OCI-LY1 (cell line): ENCODE measurements around the gene DDX49.

ENCODE experiments used
- H2AFZ ChIP-seq: fragments of 200-600 bp; sonication (generic), shearing (Covaris generic); 2 replicates; pipeline ENCODE4 v1.6.0; 2014; ENCODE audit warnings: antibody characterized with exemption, mild to moderate bottlenecking, low read length
- H3F3A ChIP-seq: fragments of 200-600 bp; sonication (generic), shearing (Covaris generic); 2 replicates; pipeline ENCODE4 v1.6.0; 2014; ENCODE audit warnings: mild to moderate bottlenecking, antibody characterized with exemption, low read length, moderate library complexity; ENCODE audit not compliant: insufficient read depth
- H3K27ac ChIP-seq: fragments of 200-600 bp; sonication (generic); 2 replicates; pipeline ENCODE4 v1.5.1; 2014; ENCODE audit warnings: low read length, mixed run types, mild to moderate bottlenecking, low read depth; ENCODE audit not compliant: poor library complexity, severe bottlenecking
- H3K27me3 ChIP-seq: fragments of 200-600 bp; sonication (generic); 2 replicates; pipeline ENCODE4 v1.6.0; 2014; ENCODE audit warnings: antibody characterized with exemption, mild to moderate bottlenecking, low read length, moderate library complexity; ENCODE audit not compliant: insufficient read depth
- H3K36me3 ChIP-seq: fragments of 200-600 bp; sonication (generic); 2 replicates; pipeline ENCODE4 v1.6.1; 2014; ENCODE audit warnings: mild to moderate bottlenecking, antibody characterized with exemption, low read length, moderate library complexity, mixed read lengths; ENCODE audit not compliant: insufficient read depth
- H3K4me1 ChIP-seq: fragments of 200-600 bp; sonication (generic); 2 replicates; pipeline ENCODE4 v1.5.1; 2014; ENCODE audit warnings: mild to moderate bottlenecking, low read length, moderate library complexity; ENCODE audit not compliant: insufficient read depth, severe bottlenecking
- H3K4me2 ChIP-seq: fragments of 200-600 bp; sonication (generic), shearing (Covaris generic); 2 replicates; pipeline ENCODE4 v1.6.1; 2014; ENCODE audit warnings: low read length
- H3K4me3 ChIP-seq: fragments of 200-600 bp; sonication (generic); 2 replicates; pipeline ENCODE4 v1.5.1; 2014; ENCODE audit warnings: low read length, low read depth, mild to moderate bottlenecking, mixed read lengths; ENCODE audit not compliant: poor library complexity, severe bottlenecking
- H3K79me2 ChIP-seq: fragments of 200-600 bp; shearing (Covaris generic); 2 replicates; pipeline ENCODE4 v1.6.1; 2016; ENCODE audit warnings: mixed run types, low read length, mixed read lengths; ENCODE audit not compliant: insufficient read depth
- H3K9ac ChIP-seq: fragments of 200-600 bp; sonication (generic), shearing (Covaris generic); 2 replicates; pipeline ENCODE4 v1.6.1; 2014; ENCODE audit warnings: mild to moderate bottlenecking, low read length, mixed read lengths
- H3K9me2 ChIP-seq: fragments of 200-600 bp; sonication (generic), shearing (Covaris generic); 2 replicates; pipeline ENCODE4 v1.6.1; 2014; ENCODE audit warnings: low read depth, mild to moderate bottlenecking, low read length, mixed read lengths
- H3K9me3 ChIP-seq: fragments of 200-600 bp; shearing (Covaris generic); 2 replicates; pipeline ENCODE4 v1.6.1; 2014; ENCODE audit warnings: low read length, mixed read lengths
- H4K20me1 ChIP-seq: fragments of 200-600 bp; sonication (generic), shearing (Covaris generic); 2 replicates; pipeline ENCODE4 v1.6.0; 2016; ENCODE audit warnings: mild to moderate bottlenecking, low read length; ENCODE audit not compliant: insufficient read depth
- EZH2 ChIP-seq: fragments of 200-600 bp; sonication (generic), shearing (Covaris generic); IDR thresholded peaks from 2 replicates; pipeline ENCODE4 v1.8.0; 2017; ENCODE audit warnings: borderline replicate concordance, mixed run types, mild to moderate bottlenecking, antibody characterized with exemption, low read length, moderate library complexity, mixed read lengths
- TF ChIP-seq, protein P1 (sequence below): fragments of 200-600 bp; sonication (generic), shearing (Covaris generic); IDR thresholded peaks from 2 replicates; pipeline ENCODE4 v1.5.1; 2017; ENCODE audit warnings: mild to moderate bottlenecking, antibody characterized with exemption, low read length, moderate library complexity, mixed read lengths

Gene DDX49

DNA sequence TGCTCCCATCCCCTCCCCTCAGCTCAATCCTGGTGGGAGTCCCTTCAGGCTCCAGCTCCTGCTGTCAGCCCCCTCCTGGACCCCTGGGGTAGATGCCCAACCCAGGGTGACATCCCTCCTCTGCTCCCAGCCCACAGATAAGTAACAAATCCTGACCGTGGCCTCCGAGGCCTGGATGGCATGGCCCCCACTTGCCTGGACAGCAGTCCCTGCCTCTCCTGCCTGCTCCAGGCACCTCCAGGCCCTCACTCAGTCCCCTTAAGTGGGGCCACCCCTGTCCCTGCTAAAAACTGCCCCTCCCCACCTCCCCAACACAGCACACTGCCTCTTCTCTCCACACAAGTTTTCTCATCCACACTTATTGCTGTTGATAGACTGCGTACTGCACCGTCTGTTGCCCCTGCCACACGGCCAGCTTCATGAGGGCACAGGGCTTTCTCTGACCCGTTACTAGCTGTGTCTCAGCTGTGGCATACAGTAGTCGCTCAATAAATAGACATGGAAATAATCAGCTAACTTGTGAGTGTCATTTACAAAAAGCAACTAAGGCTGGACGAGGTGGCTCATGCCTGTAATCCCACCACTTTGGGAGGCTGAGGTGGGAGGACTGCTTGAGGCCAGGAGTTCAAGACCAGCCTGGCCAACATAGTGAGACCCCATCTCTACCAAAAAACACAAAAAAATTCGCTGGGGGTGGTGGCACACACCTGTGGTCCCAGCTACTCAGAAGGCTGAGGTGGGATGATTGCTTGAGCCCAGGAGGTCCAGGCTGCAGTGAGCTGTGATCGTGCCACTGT lies 29.4 kb upstream of the DDX49 start:
- Histone ChIP-seq H3K4me3 (no peak overlapping the region), H3K79me2 (no peaks in the 10 kb centered on the region), H3K27ac (no peak overlapping the region), H2AFZ (no peak overlapping the region), H3K9me3 (no peaks in the 10 kb centered on the region), H3K27me3 (peaks cover 8% of the 10 kb centered on the region), H3K9ac (no peak overlapping the region), H4K20me1 (no peaks in the 10 kb centered on the region), H3F3A (no peaks in the 10 kb centered on the region), H3K4me1 (no peaks in the 10 kb centered on the region), H3K36me3 (no peaks in the 10 kb centered on the region), H3K9me2 (no peaks in the 10 kb centered on the region), H3K4me2 (no peak overlapping the region)
- TF ChIP-seq, protein P1, sequence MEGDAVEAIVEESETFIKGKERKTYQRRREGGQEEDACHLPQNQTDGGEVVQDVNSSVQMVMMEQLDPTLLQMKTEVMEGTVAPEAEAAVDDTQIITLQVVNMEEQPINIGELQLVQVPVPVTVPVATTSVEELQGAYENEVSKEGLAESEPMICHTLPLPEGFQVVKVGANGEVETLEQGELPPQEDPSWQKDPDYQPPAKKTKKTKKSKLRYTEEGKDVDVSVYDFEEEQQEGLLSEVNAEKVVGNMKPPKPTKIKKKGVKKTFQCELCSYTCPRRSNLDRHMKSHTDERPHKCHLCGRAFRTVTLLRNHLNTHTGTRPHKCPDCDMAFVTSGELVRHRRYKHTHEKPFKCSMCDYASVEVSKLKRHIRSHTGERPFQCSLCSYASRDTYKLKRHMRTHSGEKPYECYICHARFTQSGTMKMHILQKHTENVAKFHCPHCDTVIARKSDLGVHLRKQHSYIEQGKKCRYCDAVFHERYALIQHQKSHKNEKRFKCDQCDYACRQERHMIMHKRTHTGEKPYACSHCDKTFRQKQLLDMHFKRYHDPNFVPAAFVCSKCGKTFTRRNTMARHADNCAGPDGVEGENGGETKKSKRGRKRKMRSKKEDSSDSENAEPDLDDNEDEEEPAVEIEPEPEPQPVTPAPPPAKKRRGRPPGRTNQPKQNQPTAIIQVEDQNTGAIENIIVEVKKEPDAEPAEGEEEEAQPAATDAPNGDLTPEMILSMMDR, result no peak

DNA sequence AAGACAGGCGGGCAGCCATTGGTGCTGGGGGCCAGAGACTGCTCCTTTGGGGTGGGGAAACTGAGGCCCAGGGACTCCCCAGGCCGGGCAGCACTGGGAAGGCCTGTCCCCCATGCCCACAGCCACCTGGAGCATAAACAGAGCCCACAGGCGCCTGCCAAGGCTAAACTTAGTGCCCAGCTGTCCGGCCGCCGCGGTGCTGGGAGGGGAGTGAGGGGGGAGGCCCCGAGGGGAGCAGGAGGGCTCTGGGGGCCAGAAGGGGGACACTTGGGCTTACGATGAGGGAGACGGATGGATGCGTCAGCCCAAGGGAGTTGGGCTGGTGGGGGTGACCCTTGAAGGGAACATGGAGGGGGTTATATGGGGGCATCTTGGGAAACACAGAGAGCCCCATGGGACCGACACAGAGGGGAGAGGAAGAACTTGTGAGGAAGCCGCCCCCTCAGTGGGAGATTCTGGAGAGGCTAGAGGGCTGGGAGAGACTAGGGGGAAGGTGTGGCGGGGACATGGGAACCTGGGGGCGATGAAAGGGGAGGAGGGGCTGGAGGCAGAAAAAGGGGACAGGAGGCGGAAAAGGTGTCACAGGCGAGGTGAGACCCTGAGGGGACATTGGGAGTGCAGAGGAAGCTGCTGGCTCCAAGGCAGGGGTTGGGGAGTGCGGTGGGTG lies 25.8 kb upstream of the DDX49 start:
- H4K20me1 ChIP-seq, result no peaks in the 10 kb centered on the region
- no peak overlapping the region for H3K9ac ChIP-seq
- H3K4me2 ChIP-seq, result no peak overlapping the region
- no peaks in the 10 kb centered on the region for H3K4me1 ChIP-seq
- H3K27me3 ChIP-seq, result no peaks in the 10 kb centered on the region
- H3K27ac ChIP-seq, result no peak overlapping the region
- no peaks in the 10 kb centered on the region for H3K9me2 ChIP-seq
- no peaks in the 10 kb centered on the region; the same call in 1 of the 2 replicates for H3K36me3 ChIP-seq
- TF ChIP-seq, protein P1, result no peak
- TF ChIP-seq EZH2, result no peak
- H3K4me3 ChIP-seq, result no peak overlapping the region
- no peak overlapping the region for H2AFZ ChIP-seq
- no peaks in the 10 kb centered on the region for H3F3A ChIP-seq
- no peaks in the 10 kb centered on the region for H3K79me2 ChIP-seq
- H3K9me3 ChIP-seq, result no peaks in the 10 kb centered on the region

DNA sequence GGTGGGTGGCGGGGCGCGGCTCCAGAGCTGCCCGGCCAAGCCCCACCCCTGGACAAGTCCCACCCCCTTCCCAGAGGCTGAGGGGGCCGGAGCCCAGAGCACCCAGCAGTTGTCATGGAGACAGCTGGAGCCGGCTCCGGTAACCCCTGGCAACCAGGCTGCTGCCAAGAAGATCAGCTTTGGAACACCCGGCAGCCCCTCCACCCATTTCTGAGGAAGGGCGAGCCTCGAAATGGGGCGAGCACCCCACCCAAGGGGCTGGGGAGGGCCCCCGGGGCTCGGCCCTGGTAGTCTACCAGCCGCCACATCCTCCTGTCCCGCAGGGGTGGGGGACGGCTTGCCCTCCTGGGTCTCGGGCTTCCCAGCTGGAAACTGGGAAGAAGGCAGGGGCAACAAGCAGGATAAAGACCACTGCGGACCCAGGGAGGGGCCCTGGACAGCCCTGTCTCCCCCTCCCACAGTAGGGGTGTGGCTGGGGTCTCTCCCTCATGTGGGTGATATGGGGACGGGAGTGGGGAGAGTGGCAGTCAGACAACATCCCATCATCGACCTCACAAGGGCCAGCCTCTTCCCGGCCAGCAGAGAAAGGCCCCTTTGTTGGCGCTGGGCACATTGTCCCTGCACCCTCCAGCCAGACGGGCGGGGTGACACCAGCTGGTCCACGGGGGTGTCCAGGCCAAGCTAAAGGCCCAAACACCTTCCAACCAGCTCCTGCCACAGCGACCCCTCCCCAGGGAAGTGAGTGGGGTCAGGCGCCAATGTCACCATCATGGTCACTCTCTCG lies 25.1 kb upstream of the DDX49 start:
- Histone ChIP-seq H2AFZ (no peak overlapping the region), H3F3A (no peaks in the 10 kb centered on the region), H3K9me3 (no peaks in the 10 kb centered on the region), H3K9ac (no peak overlapping the region), H3K79me2 (no peaks in the 10 kb centered on the region), H3K9me2 (no peaks in the 10 kb centered on the region), H3K4me1 (no peaks in the 10 kb centered on the region), H3K36me3 (peaks cover 5% of the 10 kb centered on the region; the same call in 1 of the 2 replicates), H3K4me3 (no peak overlapping the region), H3K4me2 (no peak overlapping the region), H3K27ac (no peak overlapping the region), H3K27me3 (no peaks in the 10 kb centered on the region), H4K20me1 (no peaks in the 10 kb centered on the region)
- TF ChIP-seq EZH2, result no peak
- TF ChIP-seq, protein P1, result no peak
